Type B pancreatic cell (in vitro differentiated cells): ENCODE measurements around the gene ZFPM1. TPM values are rescaled to one million over a fixed set of nuclear protein-coding genes. Genes with fewer than 3 reads are reported as not detected.

ENCODE experiments used
- DNase-seq: peaks from one replicate; pipeline ENCODE4 v3.0.0; 2021; ENCODE audit warnings: mixed read lengths; ENCODE audit not compliant: unreplicated experiment; ENCODE audit errors: extremely low spot score
- H3K27ac Mint-ChIP-seq: 2 replicates; pipeline ENCODE4 v1.8.0; 2021; ENCODE audit warnings: mild to moderate bottlenecking, mixed read lengths
- H3K27me3 Mint-ChIP-seq: 2 replicates; pipeline ENCODE4 v1.8.0; 2021; ENCODE audit warnings: mixed read lengths
- H3K36me3 Mint-ChIP-seq: 2 replicates; pipeline ENCODE4 v1.8.0; 2021; ENCODE audit warnings: mixed read lengths
- H3K4me1 Mint-ChIP-seq: one replicate; pipeline ENCODE4 v1.8.0; 2021; ENCODE audit warnings: mixed read lengths; ENCODE audit not compliant: unreplicated experiment
- H3K4me3 Mint-ChIP-seq: 2 replicates; pipeline ENCODE4 v1.8.0; 2021; ENCODE audit warnings: mild to moderate bottlenecking, mixed read lengths
- H3K9me3 Mint-ChIP-seq: 2 replicates; pipeline ENCODE4 v1.8.0; 2021; ENCODE audit warnings: mixed read lengths
- total RNA-seq: library from RNA; stranded (reverse); gene quantifications from 2 replicates; pipeline ENCODE4 v1.2.1, GENCODE V29; 2021; ENCODE audit warnings: low replicate concordance
- TF ChIP-seq, protein P1 (sequence below): fragments of 200-600 bp; sonication (generic); conservative IDR thresholded peaks from 2 replicates; pipeline ENCODE4 v1.5.0; 2021; ENCODE audit warnings: antibody characterized with exemption, mild to moderate bottlenecking

ZFPM1 gene
- total RNA-seq, 1 donor from 2014 or later = 24.0 TPM

DNA sequence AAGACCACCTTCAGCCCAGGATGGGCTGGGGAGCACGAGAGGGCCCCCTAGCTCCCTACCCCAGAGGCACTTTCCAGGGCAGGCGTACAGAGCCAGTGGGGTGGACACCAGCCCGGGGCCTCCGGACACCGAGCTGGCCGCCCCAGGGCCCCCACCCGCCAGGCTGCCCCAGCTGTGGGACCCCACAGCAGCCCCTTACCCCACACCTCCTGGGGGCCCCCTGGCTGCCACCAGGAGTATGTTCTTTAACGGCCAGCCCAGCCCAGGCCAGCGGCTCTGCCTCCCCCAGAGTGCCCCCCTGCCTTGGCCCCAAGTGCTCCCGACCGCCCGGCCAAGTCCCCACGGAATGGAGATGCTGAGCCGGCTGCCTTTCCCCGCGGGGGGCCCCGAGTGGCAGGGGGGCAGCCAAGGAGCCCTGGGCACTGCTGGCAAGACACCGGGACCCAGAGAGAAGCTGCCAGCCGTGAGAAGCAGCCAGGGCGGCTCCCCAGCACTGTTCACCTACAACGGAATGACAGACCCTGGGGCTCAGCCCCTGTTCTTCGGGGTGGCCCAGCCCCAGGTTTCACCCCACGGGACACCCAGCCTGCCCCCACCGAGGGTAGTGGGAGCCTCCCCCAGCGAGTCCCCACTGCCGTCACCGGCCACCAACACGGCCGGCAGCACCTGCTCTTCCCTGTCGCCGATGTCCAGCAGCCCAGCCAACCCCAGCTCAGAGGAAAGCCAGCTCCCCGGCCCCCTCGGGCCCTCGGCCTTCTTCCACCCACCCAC is 24.3 kb upstream of the ZFPM1 start:
- Mint-ChIP-seq H3K27ac (no peak overlapping the region), H3K36me3 (no peaks in the 10 kb centered on the region), H3K4me3 (no peak overlapping the region), H3K27me3 (no peaks in the 10 kb centered on the region), H3K4me1 (peaks cover 8% of the 10 kb centered on the region), H3K9me3 (no peaks in the 10 kb centered on the region)
- TF ChIP-seq, protein P1, sequence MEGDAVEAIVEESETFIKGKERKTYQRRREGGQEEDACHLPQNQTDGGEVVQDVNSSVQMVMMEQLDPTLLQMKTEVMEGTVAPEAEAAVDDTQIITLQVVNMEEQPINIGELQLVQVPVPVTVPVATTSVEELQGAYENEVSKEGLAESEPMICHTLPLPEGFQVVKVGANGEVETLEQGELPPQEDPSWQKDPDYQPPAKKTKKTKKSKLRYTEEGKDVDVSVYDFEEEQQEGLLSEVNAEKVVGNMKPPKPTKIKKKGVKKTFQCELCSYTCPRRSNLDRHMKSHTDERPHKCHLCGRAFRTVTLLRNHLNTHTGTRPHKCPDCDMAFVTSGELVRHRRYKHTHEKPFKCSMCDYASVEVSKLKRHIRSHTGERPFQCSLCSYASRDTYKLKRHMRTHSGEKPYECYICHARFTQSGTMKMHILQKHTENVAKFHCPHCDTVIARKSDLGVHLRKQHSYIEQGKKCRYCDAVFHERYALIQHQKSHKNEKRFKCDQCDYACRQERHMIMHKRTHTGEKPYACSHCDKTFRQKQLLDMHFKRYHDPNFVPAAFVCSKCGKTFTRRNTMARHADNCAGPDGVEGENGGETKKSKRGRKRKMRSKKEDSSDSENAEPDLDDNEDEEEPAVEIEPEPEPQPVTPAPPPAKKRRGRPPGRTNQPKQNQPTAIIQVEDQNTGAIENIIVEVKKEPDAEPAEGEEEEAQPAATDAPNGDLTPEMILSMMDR = peak; percentile 31
- DNase-seq = no peak

DNA sequence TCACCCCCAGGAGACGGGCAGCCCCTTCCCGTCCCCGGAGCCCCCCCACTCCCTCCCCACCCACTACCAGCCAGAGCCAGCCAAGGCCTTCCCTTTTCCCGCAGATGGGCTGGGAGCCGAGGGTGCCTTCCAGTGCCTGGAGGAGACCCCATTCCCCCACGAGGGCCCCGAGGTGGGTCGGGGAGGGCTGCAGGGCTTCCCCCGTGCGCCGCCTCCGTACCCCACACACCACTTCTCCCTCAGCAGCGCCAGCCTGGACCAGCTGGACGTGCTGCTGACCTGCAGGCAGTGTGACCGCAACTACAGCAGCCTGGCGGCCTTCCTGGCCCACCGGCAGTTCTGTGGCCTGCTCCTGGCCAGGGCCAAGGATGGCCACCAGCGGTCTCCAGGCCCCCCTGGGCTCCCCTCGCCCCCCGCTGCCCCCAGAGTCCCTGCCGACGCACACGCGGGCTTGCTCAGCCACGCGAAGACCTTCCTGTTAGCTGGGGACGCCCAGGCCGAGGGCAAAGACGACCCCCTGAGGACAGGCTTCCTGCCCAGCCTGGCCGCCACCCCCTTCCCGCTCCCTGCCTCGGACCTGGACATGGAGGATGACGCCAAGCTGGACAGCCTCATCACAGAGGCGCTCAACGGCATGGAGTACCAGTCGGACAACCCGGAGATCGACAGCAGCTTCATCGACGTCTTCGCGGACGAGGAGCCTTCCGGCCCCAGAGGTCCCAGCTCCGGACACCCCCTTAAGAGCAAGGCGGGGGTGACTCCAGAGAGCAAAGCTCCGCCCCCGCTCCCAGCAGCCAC is 23.5 kb upstream of the ZFPM1 start:
- no peak overlapping the region for H3K27ac Mint-ChIP-seq
- H3K4me3 Mint-ChIP-seq = no peak overlapping the region
- H3K9me3 Mint-ChIP-seq = no peaks in the 10 kb centered on the region
- peaks cover under 1% of the 10 kb centered on the region for H3K4me1 Mint-ChIP-seq
- TF ChIP-seq, protein P1 = no peak
- no peak for DNase-seq
- no peaks in the 10 kb centered on the region for H3K27me3 Mint-ChIP-seq
- H3K36me3 Mint-ChIP-seq = no peaks in the 10 kb centered on the region

DNA sequence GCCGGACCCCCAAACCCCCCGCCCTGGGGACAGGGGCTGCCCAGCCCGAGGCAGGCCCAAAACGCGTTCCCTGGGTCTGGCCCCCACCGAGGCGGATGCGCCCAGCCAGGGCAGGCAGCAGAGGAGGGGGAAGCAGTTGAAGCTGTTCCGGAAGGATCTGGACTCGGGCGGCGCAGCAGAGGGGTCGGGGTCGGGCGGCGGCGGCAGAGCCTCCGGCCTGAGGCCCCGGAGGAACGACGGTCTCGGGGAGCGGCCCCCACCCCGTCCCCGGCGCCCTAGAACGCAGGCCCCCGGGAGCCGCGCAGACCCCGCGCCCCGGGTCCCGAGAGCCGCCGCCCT is 22.9 kb upstream of the ZFPM1 start:
- Mint-ChIP-seq H3K4me1 (no peaks in the 10 kb centered on the region), H3K9me3 (no peaks in the 10 kb centered on the region), H3K36me3 (no peaks in the 10 kb centered on the region), H3K27me3 (no peaks in the 10 kb centered on the region), H3K4me3 (no peak overlapping the region), H3K27ac (no peak overlapping the region)
- TF ChIP-seq, protein P1 = no peak
- DNase-seq = no peak

DNA sequence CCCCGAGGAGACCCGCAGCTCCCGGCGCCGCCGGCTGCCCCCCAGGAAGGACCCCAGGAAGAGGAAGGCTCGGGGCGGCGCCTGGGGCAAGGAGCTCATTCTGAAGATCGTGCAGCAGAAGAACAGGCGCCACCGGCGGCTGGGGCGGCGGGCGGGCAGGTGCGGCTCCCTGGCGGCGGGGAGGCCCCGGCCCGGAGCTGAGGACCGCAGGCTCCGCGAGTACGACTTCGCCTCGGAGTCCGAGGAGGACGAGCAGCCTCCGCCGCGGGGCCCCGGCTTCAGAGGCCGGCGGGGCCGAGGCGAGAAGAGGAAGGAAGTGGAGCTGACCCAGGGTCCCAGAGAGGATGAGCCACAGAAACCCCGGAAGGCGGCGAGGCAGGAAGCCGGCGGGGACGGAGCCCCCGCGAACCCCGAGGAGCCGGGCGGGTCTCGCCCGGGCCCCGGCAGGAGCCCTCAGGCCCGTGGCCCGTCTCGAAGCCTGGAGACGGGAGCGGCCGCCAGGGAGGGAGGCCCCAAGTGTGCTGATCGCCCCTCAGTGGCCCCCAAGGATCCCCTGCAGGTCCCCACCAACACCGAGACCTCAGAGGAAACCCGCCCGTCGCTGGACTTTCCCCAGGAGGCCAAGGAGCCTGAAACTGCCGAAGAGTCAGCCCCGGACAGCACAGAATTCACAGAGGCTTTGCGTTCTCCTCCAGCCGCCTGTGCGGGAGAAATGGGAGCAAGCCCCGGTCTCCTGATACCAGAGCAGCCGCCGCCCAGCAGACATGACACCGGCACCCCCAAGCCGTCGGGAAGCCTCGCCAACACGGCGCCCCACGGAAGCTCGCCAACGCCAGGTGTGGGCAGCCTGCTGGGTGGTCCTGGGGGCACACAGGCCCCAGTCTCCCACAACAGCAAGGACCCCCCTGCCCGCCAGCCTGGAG is 22.3 kb upstream of the ZFPM1 start:
- Mint-ChIP-seq H3K9me3 (no peaks in the 10 kb centered on the region), H3K27ac (no peak overlapping the region), H3K4me1 (no peaks in the 10 kb centered on the region), H3K36me3 (no peaks in the 10 kb centered on the region), H3K27me3 (no peaks in the 10 kb centered on the region), H3K4me3 (no peak overlapping the region)
- TF ChIP-seq, protein P1 = no peak
- no peak for DNase-seq

DNA sequence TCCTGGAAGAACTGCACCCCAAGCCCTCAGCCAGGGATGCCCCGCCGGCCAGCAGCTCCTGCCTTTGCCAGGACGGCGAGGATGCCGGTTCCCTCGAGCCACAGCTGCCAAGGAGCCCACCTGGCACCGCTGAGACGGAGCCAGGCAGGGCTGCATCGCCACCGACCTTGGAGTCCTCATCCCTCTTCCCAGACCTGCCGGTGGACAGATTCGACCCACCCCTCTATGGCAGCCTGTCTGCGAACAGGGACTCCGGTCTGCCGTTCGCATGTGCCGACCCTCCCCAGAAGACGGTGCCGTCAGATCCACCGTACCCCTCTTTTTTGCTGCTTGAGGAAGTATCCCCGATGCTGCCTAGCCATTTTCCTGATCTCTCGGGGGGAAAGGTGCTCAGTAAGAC is 21.4 kb upstream of the ZFPM1 start:
- no peak overlapping the region for H3K27ac Mint-ChIP-seq
- H3K9me3 Mint-ChIP-seq = no peaks in the 10 kb centered on the region
- H3K4me1 Mint-ChIP-seq = no peaks in the 10 kb centered on the region
- H3K36me3 Mint-ChIP-seq = no peaks in the 10 kb centered on the region
- TF ChIP-seq, protein P1 = no peak
- no peak for DNase-seq
- H3K27me3 Mint-ChIP-seq = no peaks in the 10 kb centered on the region
- no peak overlapping the region for H3K4me3 Mint-ChIP-seq
